Hepatocyte (in vitro differentiated cells): ENCODE measurements around the gene ACADL. TPM values are rescaled to one million over a fixed set of nuclear protein-coding genes. Genes with fewer than 3 reads are reported as not detected.

Experiments used
- DNase-seq: peaks from one replicate; pipeline ENCODE4 v3.0.0-alpha.2; 2016; ENCODE audit warnings: low spot score
- H2AFZ ChIP-seq: fragments of 200-600 bp; sonication (generic); 2 replicates; pipeline ENCODE4 v1.6.0; 2016; ENCODE audit warnings: antibody characterized with exemption, mild to moderate bottlenecking
- H3K27ac ChIP-seq: fragments of 200-600 bp; sonication (generic); 2 replicates; pipeline ENCODE4 v1.5.1; 2016; ENCODE audit warnings: mild to moderate bottlenecking
- H3K27me3 ChIP-seq: fragments of 200-600 bp; sonication (generic); 2 replicates; pipeline ENCODE4 v1.6.1; 2016
- H3K36me3 ChIP-seq: fragments of 200-600 bp; sonication (generic); replicated peaks from 2 replicates; pipeline ENCODE4 v1.5.1; 2016; ENCODE audit warnings: low read depth; ENCODE audit not compliant: insufficient read depth
- H3K4me1 ChIP-seq: fragments of 200-600 bp; sonication (generic); 2 replicates; pipeline ENCODE4 v1.5.1; 2016; ENCODE audit warnings: mild to moderate bottlenecking, moderate library complexity; ENCODE audit not compliant: insufficient read depth
- H3K4me2 ChIP-seq: fragments of 200-600 bp; sonication (generic); 2 replicates; pipeline ENCODE4 v1.6.0; 2016
- H3K4me3 ChIP-seq: fragments of 200-600 bp; sonication (generic); 2 replicates; pipeline ENCODE4 v1.5.1; 2016; ENCODE audit warnings: mild to moderate bottlenecking
- H3K79me2 ChIP-seq: fragments of 200-600 bp; sonication (generic); 2 replicates; pipeline ENCODE4 v1.6.0; 2017; ENCODE audit warnings: mild to moderate bottlenecking
- H3K9me2 ChIP-seq: fragments of 200-600 bp; sonication (generic); replicated peaks from 2 replicates; pipeline ENCODE4 v1.6.0; 2017; ENCODE audit warnings: mild to moderate bottlenecking; ENCODE audit not compliant: insufficient read depth
- H3K9me3 ChIP-seq: fragments of 200-600 bp; sonication (generic); 2 replicates; pipeline ENCODE4 v1.5.1; 2016; ENCODE audit warnings: low read depth, mild to moderate bottlenecking
- H4K20me1 ChIP-seq: fragments of 200-600 bp; sonication (generic); 2 replicates; pipeline ENCODE4 v1.6.0; 2016; ENCODE audit warnings: mild to moderate bottlenecking; ENCODE audit not compliant: insufficient read depth, poor library complexity, severe bottlenecking
- EZH2 ChIP-seq: fragments of 200-600 bp; sonication (generic); IDR thresholded peaks from 2 replicates; pipeline ENCODE4 v1.6.1; 2016; ENCODE audit warnings: antibody characterized with exemption, mild to moderate bottlenecking, borderline replicate concordance
- EZH2phosphoT487 ChIP-seq: fragments of 200-600 bp; sonication (generic); IDR thresholded peaks from one replicate; pipeline ENCODE4 v1.6.1; 2018; ENCODE audit warnings: antibody characterized with exemption, mild to moderate bottlenecking, low read depth, moderate library complexity; ENCODE audit not compliant: unreplicated experiment, severe bottlenecking
- WGBS: methylation state at CpG from one replicate; pipeline ENCODE4 v1.1.6; 2016; ENCODE audit warnings: low lambda C conversion rate; ENCODE audit errors: missing lambda C conversion rate; 5-methylcytosine and 5-hydroxymethylcytosine counted together
- polyA plus RNA-seq: library from polyadenylated mRNA; unstranded; fragments of >200 nt; fragmentation: Nextera tagmentation; extraction: Ambion mirVana; gene quantifications from 2 replicates; pipeline ENCODE4 v1.2.1, GENCODE V29; 2016
- total RNA-seq: library from RNA; depleted of rRNA; stranded (reverse); fragments of >200 nt; gene quantifications from 2 replicates; pipeline ENCODE4 v1.2.3, GENCODE V29; 2014
- TF ChIP-seq, protein P1 (sequence below): fragments of 200-600 bp; sonication (generic); IDR thresholded peaks from 2 replicates; pipeline ENCODE4 v1.5.1; 2016; ENCODE audit warnings: antibody characterized with exemption, mild to moderate bottlenecking; ENCODE audit not compliant: poor library complexity

ACADL gene
- total and polyA plus RNA-seq, 2 experiments from 2014 or later, result 1.1 to 2.1 TPM

DNA sequence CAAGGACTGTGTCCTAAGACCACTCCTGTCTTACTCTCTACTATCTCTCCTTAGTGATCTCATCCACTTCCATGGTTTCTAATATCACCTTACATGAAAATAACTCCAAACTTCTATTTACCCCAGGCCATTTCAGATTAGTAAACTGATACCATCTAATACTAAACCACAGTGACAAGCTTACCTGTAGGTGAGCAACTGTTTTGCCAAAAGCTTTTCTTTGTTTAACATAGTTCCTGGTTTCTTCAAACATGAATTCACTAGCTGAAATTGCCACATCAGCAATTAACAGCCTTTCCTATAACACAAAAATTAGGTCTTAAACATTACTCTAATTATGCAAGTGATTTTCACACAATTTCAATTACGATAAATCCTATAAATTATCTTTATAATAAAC lies 22.1 kb downstream of the ACADL start:
- no peak overlapping the region for H3K4me2 ChIP-seq
- H3K9me2 ChIP-seq, result no peaks in the 10 kb centered on the region
- no peak for TF ChIP-seq EZH2phosphoT487
- TF ChIP-seq EZH2, result no peak
- TF ChIP-seq, protein P1, sequence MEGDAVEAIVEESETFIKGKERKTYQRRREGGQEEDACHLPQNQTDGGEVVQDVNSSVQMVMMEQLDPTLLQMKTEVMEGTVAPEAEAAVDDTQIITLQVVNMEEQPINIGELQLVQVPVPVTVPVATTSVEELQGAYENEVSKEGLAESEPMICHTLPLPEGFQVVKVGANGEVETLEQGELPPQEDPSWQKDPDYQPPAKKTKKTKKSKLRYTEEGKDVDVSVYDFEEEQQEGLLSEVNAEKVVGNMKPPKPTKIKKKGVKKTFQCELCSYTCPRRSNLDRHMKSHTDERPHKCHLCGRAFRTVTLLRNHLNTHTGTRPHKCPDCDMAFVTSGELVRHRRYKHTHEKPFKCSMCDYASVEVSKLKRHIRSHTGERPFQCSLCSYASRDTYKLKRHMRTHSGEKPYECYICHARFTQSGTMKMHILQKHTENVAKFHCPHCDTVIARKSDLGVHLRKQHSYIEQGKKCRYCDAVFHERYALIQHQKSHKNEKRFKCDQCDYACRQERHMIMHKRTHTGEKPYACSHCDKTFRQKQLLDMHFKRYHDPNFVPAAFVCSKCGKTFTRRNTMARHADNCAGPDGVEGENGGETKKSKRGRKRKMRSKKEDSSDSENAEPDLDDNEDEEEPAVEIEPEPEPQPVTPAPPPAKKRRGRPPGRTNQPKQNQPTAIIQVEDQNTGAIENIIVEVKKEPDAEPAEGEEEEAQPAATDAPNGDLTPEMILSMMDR, result no peak
- H3K9me3 ChIP-seq, result no peaks in the 10 kb centered on the region
- H4K20me1 ChIP-seq, result no peaks in the 10 kb centered on the region
- WGBS, result 84% methylated on average over 1 of the region's 1 CpG
- H3K79me2 ChIP-seq, result no peaks in the 10 kb centered on the region
- no peak overlapping the region for H3K4me3 ChIP-seq
- H3K4me1 ChIP-seq, result no peaks in the 10 kb centered on the region
- no peak for DNase-seq
- no peaks in the 10 kb centered on the region for H3K27me3 ChIP-seq
- H3K36me3 ChIP-seq, result no peaks in the 10 kb centered on the region
- H2AFZ ChIP-seq, result no peak overlapping the region
- H3K27ac ChIP-seq, result no peak overlapping the region

GRCh38 chr2:210199854-210200253 lies 25.4 kb downstream of the ACADL start:
- Histone ChIP-seq H3K4me1 (no peaks in the 10 kb centered on the region), H3K36me3 (no peaks in the 10 kb centered on the region), H3K9me2 (no peaks in the 10 kb centered on the region), H3K27ac (no peak overlapping the region), H4K20me1 (no peaks in the 10 kb centered on the region), H3K9me3 (no peaks in the 10 kb centered on the region), H3K4me2 (no peak overlapping the region), H3K79me2 (no peaks in the 10 kb centered on the region), H3K4me3 (no peak overlapping the region), H2AFZ (no peak overlapping the region), H3K27me3 (no peaks in the 10 kb centered on the region)
- TF ChIP-seq, protein P1, result no peak
- TF ChIP-seq EZH2phosphoT487, result no peak
- TF ChIP-seq EZH2, result no peak
- DNase-seq, result no peak
- 77% methylated on average over 3 of the region's 3 CpGs for WGBS

DNA sequence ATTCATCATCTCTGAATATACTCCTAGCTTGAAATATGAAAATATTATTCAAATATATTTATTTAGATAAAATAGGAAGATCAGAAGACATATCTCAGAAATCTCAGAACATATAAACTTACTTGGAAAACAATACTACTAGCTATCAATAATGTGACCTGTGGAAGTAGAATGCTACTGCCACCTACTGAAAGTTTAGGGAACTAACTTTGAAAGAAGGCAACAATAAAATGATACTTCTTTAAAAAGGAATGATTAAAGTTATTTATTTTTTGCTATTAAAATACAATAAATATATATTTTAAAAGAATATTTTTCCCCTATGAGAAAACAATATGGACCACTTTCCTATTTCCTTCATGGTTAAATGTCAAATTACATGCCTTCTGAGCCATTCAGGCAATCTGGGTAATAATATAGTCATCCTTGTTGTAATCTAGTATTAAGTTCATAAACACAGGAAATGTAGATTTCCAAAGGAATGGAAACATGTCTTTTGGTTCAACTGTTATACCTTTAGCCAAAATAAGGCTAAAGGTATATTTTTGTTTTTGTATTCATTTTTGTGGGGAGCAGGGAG lies 26.0 kb downstream of the ACADL start:
- no peaks in the 10 kb centered on the region for H3K36me3 ChIP-seq
- H3K9me2 ChIP-seq, result no peaks in the 10 kb centered on the region
- H3K4me1 ChIP-seq, result no peaks in the 10 kb centered on the region
- TF ChIP-seq, protein P1, result peak; percentile 65
- no peak for TF ChIP-seq EZH2
- H2AFZ ChIP-seq, result no peak overlapping the region
- no peaks in the 10 kb centered on the region for H3K79me2 ChIP-seq
- DNase-seq, result peak; percentile 16
- no peak overlapping the region for H3K4me3 ChIP-seq
- no peaks in the 10 kb centered on the region for H3K9me3 ChIP-seq
- no peaks in the 10 kb centered on the region for H4K20me1 ChIP-seq
- H3K27me3 ChIP-seq, result no peaks in the 10 kb centered on the region
- H3K27ac ChIP-seq, result no peak overlapping the region
- H3K4me2 ChIP-seq, result no peak overlapping the region

GRCh38 chr2:210198326-210198725 lies 26.9 kb downstream of the ACADL start:
- Histone ChIP-seq H3K9me2 (no peaks in the 10 kb centered on the region), H3K27me3 (no peaks in the 10 kb centered on the region), H3K36me3 (no peaks in the 10 kb centered on the region), H3K4me2 (no peak overlapping the region), H3K4me1 (no peaks in the 10 kb centered on the region), H3K27ac (no peak overlapping the region), H2AFZ (no peak overlapping the region), H3K4me3 (no peak overlapping the region), H3K79me2 (no peaks in the 10 kb centered on the region), H4K20me1 (no peaks in the 10 kb centered on the region), H3K9me3 (no peaks in the 10 kb centered on the region)
- WGBS, result 32% methylated on average over 1 of the region's 1 CpG
- TF ChIP-seq, protein P1, result no peak
- TF ChIP-seq EZH2phosphoT487, result no peak
- TF ChIP-seq EZH2, result no peak
- no peak for DNase-seq
